ENCODE data around the gene ANTXRL.
"Not testable (repeated sequence)": the region's sequence is repeated elsewhere in the genome, so short reads cannot be mapped to it uniquely, and the experiment has no call there.

The ANTXRL gene

GRCh38 chr10:46294641-46295220 is 7.9 kb downstream of the ANTXRL start:
- no peak for TF ChIP-seq EZH2 (IDR thresholded peaks at IDR 0.05; ENCODE audit: borderline replicate concordance, low read depth, low read length, severe bottlenecking)
- TF ChIP-seq, protein P1, sequence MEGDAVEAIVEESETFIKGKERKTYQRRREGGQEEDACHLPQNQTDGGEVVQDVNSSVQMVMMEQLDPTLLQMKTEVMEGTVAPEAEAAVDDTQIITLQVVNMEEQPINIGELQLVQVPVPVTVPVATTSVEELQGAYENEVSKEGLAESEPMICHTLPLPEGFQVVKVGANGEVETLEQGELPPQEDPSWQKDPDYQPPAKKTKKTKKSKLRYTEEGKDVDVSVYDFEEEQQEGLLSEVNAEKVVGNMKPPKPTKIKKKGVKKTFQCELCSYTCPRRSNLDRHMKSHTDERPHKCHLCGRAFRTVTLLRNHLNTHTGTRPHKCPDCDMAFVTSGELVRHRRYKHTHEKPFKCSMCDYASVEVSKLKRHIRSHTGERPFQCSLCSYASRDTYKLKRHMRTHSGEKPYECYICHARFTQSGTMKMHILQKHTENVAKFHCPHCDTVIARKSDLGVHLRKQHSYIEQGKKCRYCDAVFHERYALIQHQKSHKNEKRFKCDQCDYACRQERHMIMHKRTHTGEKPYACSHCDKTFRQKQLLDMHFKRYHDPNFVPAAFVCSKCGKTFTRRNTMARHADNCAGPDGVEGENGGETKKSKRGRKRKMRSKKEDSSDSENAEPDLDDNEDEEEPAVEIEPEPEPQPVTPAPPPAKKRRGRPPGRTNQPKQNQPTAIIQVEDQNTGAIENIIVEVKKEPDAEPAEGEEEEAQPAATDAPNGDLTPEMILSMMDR (IDR thresholded peaks at IDR 0.05; ENCODE audit: borderline replicate concordance, extremely low read depth, low read length, poor library complexity, severe bottlenecking), result no peak
- no peaks in the 10 kb centered on the region for H3K9me3 ChIP-seq (ENCODE audit: insufficient read depth, low read length, severe bottlenecking)
- peak overlapping the region; percentile 23; the same call in 1 of the 2 replicates for H3K9ac ChIP-seq (ENCODE audit: low read depth, low read length)
- H3K79me2 ChIP-seq (ENCODE audit: insufficient read depth, low read length), result no peaks in the 10 kb centered on the region
- H3K4me3 ChIP-seq (ENCODE audit: low read depth in 1 of 2, low read length in 2 of 2), result no peak overlapping the region
- H4K20me1 ChIP-seq (ENCODE audit: insufficient read depth, low read length), result no peaks in the 10 kb centered on the region
- H3K27me3 ChIP-seq (ENCODE audit: insufficient read depth, low read length, poor library complexity), result no peaks in the 10 kb centered on the region
- H3K4me2 ChIP-seq (ENCODE audit: insufficient read depth, low read length), result no peak overlapping the region
- H2AFZ ChIP-seq (ENCODE audit: low read depth, low read length), result no peak overlapping the region; the same call in 1 of the 2 replicates
- H3K4me1 ChIP-seq (ENCODE audit: insufficient read depth, low read length), result peaks cover 9% of the 10 kb centered on the region
- ATAC-seq (ENCODE audit: insufficient read depth, low read depth) (no peak), DNase-seq (no peak)
- H3K27ac ChIP-seq (ENCODE audit: low read length), result peak overlapping the region; percentile 69; the same call in 1 of the 2 replicates
- H3K36me3 ChIP-seq (ENCODE audit: insufficient read depth, low read length), result no peaks in the 10 kb centered on the region

- H3K4me1 ChIP-seq (ENCODE audit: insufficient read depth, low read length); H3K9me3 ChIP-seq (ENCODE audit: insufficient read depth, low read length, severe bottlenecking); ATAC-seq (ENCODE audit: insufficient read depth, low read depth); H3K4me3 ChIP-seq (ENCODE audit: low read depth in 1 of 2, low read length in 2 of 2); H3K27ac ChIP-seq (ENCODE audit: low read length); H3K27me3 ChIP-seq (ENCODE audit: insufficient read depth, low read length, poor library complexity); H3K79me2 ChIP-seq (ENCODE audit: insufficient read depth, low read length); H4K20me1 ChIP-seq (ENCODE audit: insufficient read depth, low read length); H3K36me3 ChIP-seq (ENCODE audit: insufficient read depth, low read length); H3K4me2 ChIP-seq (ENCODE audit: insufficient read depth, low read length); DNase-seq; H3K9ac ChIP-seq (ENCODE audit: low read depth, low read length); H2AFZ ChIP-seq (ENCODE audit: low read depth, low read length): not testable (repeated sequence)
Measured at GRCh38 chr10:46295350-46296010, 8.7 kb downstream of the ANTXRL start.

DNA sequence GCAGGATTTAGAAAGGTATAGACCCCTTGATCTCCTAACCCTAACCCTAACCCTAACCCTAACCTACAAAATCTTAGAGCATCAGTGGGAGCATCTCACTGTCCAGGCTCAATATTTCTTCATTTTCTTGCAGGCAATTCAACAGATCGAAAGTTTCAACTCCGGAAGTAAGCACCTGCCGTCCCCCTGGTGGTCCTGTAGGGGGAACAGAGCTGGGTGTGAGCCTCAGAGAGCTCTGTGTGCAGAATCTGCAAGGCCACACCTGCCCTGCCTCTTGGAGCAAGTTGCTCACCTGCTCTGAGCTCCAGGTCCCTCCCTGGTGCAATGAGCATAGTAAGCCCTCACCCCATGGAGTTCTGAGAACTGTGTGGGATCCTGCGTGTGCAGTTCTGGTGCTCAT is 9.3 kb downstream of the ANTXRL start:
- TF ChIP-seq, protein P1 (IDR thresholded peaks at IDR 0.05; ENCODE audit: borderline replicate concordance, extremely low read depth, low read length, poor library complexity, severe bottlenecking), result peak; percentile 23
- H3K9me3 ChIP-seq (ENCODE audit: insufficient read depth, low read length, severe bottlenecking); H3K9ac ChIP-seq (ENCODE audit: low read depth, low read length); ATAC-seq (ENCODE audit: insufficient read depth, low read depth); H3K4me2 ChIP-seq (ENCODE audit: insufficient read depth, low read length); H3K4me1 ChIP-seq (ENCODE audit: insufficient read depth, low read length); H2AFZ ChIP-seq (ENCODE audit: low read depth, low read length); H3K36me3 ChIP-seq (ENCODE audit: insufficient read depth, low read length); H3K79me2 ChIP-seq (ENCODE audit: insufficient read depth, low read length); H3K4me3 ChIP-seq (ENCODE audit: low read depth in 1 of 2, low read length in 2 of 2); H4K20me1 ChIP-seq (ENCODE audit: insufficient read depth, low read length); H3K27me3 ChIP-seq (ENCODE audit: insufficient read depth, low read length, poor library complexity); DNase-seq; H3K27ac ChIP-seq (ENCODE audit: low read length): not testable (repeated sequence)

GRCh38 chr10:46296641-46297141 is 9.9 kb downstream of the ANTXRL start:
- H3K79me2 ChIP-seq (ENCODE audit: insufficient read depth, low read length), result no peaks in the 10 kb centered on the region
- H3K36me3 ChIP-seq (ENCODE audit: insufficient read depth, low read length), result no peaks in the 10 kb centered on the region
- peaks cover 9% of the 10 kb centered on the region for H3K4me1 ChIP-seq (ENCODE audit: insufficient read depth, low read length)
- TF ChIP-seq, protein P1 (IDR thresholded peaks at IDR 0.05; ENCODE audit: borderline replicate concordance, extremely low read depth, low read length, poor library complexity, severe bottlenecking), result no peak
- TF ChIP-seq EZH2 (IDR thresholded peaks at IDR 0.05; ENCODE audit: borderline replicate concordance, low read depth, low read length, severe bottlenecking), result no peak
- H2AFZ ChIP-seq (ENCODE audit: low read depth, low read length), result no peak overlapping the region
- DNase-seq (no peak), ATAC-seq (ENCODE audit: insufficient read depth, low read depth) (no peak)
- H3K4me2 ChIP-seq (ENCODE audit: insufficient read depth, low read length), result no peak overlapping the region
- H3K4me3 ChIP-seq (ENCODE audit: low read depth in 1 of 2, low read length in 2 of 2), result no peak overlapping the region
- no peak overlapping the region for H3K9ac ChIP-seq (ENCODE audit: low read depth, low read length)
- H4K20me1 ChIP-seq (ENCODE audit: insufficient read depth, low read length), result no peaks in the 10 kb centered on the region
- H3K27ac ChIP-seq (ENCODE audit: low read length), result no peak overlapping the region
- H3K27me3 ChIP-seq (ENCODE audit: insufficient read depth, low read length, poor library complexity), result no peaks in the 10 kb centered on the region
- no peaks in the 10 kb centered on the region for H3K9me3 ChIP-seq (ENCODE audit: insufficient read depth, low read length, severe bottlenecking)
